Upper lobe of left lung (tissue), 4 donors: Measurements from ENCODE around the gene PDE4C.

Experiments
- POLR2A ChIP-seq, 4 donors: fragments of 450-650 bp; IDR thresholded peaks; one replicate each; pipeline ENCODE4 v1.5.1; 2016 to 2017; ENCODE audit warnings: antibody characterized with exemption in 4 of 4, mild to moderate bottlenecking in 2 of 4
- TF ChIP-seq, protein P1 (sequence below), 6 experiments: fragments of 450-650 bp in 4 of 6; fragments of 200-600 bp in 2 of 6; sonication (generic) in 2 of 6; IDR thresholded peaks; one replicate each; pipeline ENCODE4 v1.5.1; 2016 to 2019; ENCODE audit warnings: antibody characterized with exemption in 6 of 6

DNA sequence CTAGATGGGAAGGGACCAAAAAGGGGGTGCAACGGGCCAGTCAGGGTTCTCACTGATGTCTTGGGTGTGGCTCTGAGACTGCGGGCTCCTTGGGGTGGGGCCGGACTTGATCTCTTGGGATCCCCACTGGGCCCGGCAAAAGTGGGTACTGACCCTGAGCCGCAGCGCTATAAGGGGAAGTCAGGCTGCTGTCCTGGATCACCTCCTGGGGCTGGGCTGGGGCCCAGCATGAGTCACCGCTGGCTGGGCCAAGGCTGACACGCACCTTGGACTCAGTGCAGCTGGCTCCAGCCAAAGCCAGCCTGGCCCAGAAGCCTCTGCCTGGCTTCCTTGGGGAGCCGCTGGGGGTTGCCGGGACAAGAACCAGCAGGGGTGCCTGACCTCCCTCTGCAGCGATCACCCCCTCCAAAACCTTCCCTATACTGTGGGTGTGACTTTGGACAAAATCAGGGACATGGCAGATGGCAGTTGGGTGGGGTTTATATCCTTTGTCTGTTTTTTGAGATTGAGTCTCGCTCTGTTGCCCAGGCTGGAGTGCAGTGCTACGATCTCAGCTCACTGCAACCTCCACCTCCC lies 48.6 kb upstream of the PDE4C start:
- TF ChIP-seq, protein P1, sequence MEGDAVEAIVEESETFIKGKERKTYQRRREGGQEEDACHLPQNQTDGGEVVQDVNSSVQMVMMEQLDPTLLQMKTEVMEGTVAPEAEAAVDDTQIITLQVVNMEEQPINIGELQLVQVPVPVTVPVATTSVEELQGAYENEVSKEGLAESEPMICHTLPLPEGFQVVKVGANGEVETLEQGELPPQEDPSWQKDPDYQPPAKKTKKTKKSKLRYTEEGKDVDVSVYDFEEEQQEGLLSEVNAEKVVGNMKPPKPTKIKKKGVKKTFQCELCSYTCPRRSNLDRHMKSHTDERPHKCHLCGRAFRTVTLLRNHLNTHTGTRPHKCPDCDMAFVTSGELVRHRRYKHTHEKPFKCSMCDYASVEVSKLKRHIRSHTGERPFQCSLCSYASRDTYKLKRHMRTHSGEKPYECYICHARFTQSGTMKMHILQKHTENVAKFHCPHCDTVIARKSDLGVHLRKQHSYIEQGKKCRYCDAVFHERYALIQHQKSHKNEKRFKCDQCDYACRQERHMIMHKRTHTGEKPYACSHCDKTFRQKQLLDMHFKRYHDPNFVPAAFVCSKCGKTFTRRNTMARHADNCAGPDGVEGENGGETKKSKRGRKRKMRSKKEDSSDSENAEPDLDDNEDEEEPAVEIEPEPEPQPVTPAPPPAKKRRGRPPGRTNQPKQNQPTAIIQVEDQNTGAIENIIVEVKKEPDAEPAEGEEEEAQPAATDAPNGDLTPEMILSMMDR (IDR thresholded peaks at IDR 0.05): no peak
- peak in 1 of 4 donors; percentile 49 for TF ChIP-seq POLR2A (IDR thresholded peaks at IDR 0.05)
